Measurements from ENCODE around the gene RNF224. TPM values are rescaled to one million over a fixed set of nuclear protein-coding genes. Genes with fewer than 3 reads are reported as not detected.

Gene RNF224
- total and polyA plus RNA-seq, 4 donors: 0.06 to 2.2 (median 1.3) TPM; not detected in 1

DNA sequence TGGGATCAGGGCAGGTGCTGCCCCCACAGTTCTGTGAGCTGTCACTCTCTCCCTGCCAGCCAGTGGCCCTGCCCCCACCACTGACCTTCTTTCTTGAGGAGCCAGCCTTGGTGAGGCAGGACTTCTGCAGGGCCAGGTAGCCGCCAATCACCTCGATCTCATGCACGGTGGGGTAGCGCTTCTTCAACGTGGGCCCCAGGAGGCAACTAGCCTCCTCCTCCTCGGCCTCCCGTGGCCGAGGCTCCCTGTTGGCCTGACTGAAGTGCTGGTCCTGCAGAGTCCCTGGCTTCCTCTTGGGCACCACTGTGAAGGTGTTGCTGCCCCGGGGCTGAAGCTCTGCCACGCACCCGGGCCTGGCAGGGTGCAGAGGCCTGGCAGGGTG lies 28.4 kb upstream of the RNF224 start:
- Histone ChIP-seq H3K4me1 (ENCODE audit: control insufficient read depth, insufficient read depth, low read length) (peaks cover 61% of the 10 kb centered on the region), H3K27me3 (ENCODE audit: control insufficient read depth, insufficient read depth, low read length) (no peaks in the 10 kb centered on the region), H3K4me3 (ENCODE audit: low read depth, low read length) (no peak overlapping the region), H3K9me3 (ENCODE audit: control insufficient read depth, insufficient read depth, low read length) (no peaks in the 10 kb centered on the region), H3K36me3 (ENCODE audit: control insufficient read depth, insufficient read depth, low read length) (peaks cover 62% of the 10 kb centered on the region), H3K27ac (ENCODE audit: low read depth, low read length) (no peak overlapping the region)
- 82% methylated on average over 8 of the region's 11 CpGs for WGBS (ENCODE audit: insufficient coverage)
- no peak for DNase-seq (ENCODE audit: low read depth in 4 of 6, low spot score in 6 of 6)

DNA sequence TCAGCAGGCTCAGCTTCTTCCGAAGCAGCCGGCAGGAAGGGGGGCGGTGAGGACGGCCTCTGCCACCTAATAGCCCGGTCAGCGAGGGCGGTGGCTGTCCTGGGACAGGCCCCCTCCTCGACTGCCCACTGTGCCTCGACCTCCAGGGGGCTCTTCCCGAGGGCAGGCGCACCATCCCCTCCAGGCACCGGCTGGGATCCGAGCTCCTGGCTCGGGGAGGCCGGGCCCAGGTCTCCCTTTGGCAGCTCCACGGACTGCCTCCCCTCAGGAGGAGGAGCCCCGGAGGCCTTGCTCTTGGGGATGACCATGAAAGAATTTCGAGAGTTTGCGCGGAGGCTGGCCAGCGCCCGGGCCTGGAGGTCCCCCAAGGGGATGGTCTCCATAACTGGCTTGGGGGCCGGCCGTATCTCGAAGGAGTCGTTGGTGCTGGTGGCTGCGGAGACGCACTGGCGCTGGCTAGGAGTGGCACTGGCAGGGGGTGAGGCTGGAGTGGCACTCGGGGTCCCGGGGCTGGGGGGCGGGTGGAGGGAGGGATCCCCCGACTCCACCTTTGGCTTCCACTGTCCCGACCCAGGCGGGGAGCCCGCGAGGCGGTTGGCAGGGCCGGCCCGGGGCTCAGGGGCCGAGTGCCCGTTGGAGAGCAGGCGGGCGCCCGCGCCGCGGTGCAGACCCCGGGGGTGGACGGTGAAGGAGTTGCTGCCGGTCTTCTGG lies 27.7 kb upstream of the RNF224 start:
- WGBS (ENCODE audit: insufficient coverage): 23% methylated on average over 38 of the region's 51 CpGs
- Histone ChIP-seq H3K27me3 (ENCODE audit: control insufficient read depth, insufficient read depth, low read length) (no peaks in the 10 kb centered on the region), H3K9me3 (ENCODE audit: control insufficient read depth, insufficient read depth, low read length) (no peaks in the 10 kb centered on the region), H3K27ac (ENCODE audit: low read depth, low read length) (no peak overlapping the region), H3K4me1 (ENCODE audit: control insufficient read depth, insufficient read depth, low read length) (peaks cover 64% of the 10 kb centered on the region), H3K36me3 (ENCODE audit: control insufficient read depth, insufficient read depth, low read length) (peaks cover 55% of the 10 kb centered on the region), H3K4me3 (ENCODE audit: low read depth, low read length) (peak overlapping the region; percentile 24)
- DNase-seq (ENCODE audit: low read depth in 4 of 6, low spot score in 6 of 6): no peak

DNA sequence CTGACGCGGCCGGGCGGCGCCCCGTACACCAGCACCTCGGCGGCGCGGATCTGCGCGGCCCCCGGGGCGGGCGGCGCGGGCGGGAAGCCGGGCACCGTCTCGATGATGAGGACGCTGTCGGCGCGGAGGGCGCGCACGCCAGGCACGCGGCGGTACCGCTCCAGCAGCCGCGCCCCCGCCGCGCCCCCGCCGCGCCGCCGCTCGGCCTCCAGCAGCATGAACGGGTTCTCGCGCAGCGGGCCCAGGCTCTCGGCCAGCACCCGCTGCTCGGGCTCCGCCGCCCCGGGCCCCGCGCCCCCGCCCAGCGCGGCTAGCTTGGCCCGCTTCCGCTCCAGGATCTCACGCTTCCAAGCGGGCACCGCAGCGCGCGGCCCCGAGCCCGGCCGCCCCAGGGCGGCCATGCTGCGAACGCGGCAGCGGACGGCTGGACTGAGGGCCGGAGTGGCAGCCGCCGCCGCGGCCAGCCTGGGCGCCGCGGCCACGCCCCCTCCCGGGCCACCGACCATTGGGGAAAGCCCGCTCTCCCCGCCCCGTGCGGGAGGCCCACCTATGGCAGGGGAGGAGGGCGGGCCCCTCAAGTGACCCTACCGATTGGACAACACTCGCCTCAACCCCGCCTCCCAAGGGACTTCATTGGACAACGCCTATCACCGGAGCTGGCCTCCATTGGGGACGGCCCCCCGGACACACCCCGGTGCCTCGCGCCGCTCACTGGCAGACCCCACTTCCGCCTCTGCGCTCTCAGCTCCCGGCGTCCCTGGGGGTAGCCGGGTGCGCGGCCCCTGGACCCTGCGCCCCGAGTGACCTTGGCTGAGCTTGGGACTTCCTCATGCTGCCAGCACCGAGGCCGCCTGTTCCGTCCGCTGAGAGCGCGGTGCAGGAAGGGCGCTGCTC lies 26.7 kb upstream of the RNF224 start, which contains the start of gene TPRN:
TSS of gene TPRN (minus strand) at position 431 of the 894 bp plus-strand sequence. CDS start at position 401, 30 bp downstream.
- DNase-seq (ENCODE audit: low read depth in 4 of 6, low spot score in 6 of 6): peak; percentile 89 to 100 (median 96)
- Histone ChIP-seq H3K4me1 (ENCODE audit: control insufficient read depth, insufficient read depth, low read length) (peaks cover 60% of the 10 kb centered on the region), H3K27ac (ENCODE audit: low read depth, low read length) (peak within 1 kb of the TSS; percentile 61), H3K4me3 (ENCODE audit: low read depth, low read length) (peak within 1 kb of the TSS; percentile 70), H3K9me3 (ENCODE audit: control insufficient read depth, insufficient read depth, low read length) (no peaks in the 10 kb centered on the region), H3K27me3 (ENCODE audit: control insufficient read depth, insufficient read depth, low read length) (no peaks in the 10 kb centered on the region), H3K36me3 (ENCODE audit: control insufficient read depth, insufficient read depth, low read length) (peaks cover 46% of the 10 kb centered on the region)
- WGBS (ENCODE audit: insufficient coverage): under 1% methylated on average over 117 of the region's 118 CpGs

DNA sequence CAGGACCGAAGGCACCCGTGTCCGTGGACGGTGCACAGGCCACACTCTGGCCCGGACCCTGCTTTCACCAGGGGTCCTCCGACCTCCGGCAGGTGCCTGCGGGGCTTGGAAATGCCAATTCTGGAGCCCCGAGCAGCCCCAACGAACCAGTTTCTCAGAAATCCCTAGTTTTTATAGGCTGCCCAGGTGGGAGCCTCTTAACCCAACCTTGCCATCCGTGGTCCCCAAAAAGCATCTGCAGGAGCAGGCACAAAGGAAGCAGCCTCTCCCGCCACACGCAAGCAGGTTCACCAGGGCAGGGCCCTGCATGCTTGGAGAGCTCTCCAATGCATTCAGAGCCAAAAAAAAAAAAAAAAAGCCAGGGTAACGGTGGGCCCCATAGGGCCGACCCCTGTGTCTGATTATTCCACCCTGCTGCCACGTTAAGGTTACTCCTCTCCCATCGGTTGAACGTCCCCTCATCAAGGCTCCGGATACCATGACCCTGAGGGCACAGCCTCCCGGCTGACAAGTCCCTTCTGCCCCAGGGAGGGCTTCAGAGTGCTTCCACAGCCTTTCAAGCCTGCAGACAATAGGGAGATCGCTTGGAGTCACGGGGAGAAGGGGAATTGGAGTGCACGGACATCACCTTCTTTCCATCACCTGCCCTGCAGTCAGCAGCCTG lies 26.0 kb upstream of the RNF224 start:
- H3K27ac ChIP-seq (ENCODE audit: low read depth, low read length): peak overlapping the region; percentile 61
- WGBS (ENCODE audit: insufficient coverage): 12% methylated on average over 17 of the region's 23 CpGs

DNA sequence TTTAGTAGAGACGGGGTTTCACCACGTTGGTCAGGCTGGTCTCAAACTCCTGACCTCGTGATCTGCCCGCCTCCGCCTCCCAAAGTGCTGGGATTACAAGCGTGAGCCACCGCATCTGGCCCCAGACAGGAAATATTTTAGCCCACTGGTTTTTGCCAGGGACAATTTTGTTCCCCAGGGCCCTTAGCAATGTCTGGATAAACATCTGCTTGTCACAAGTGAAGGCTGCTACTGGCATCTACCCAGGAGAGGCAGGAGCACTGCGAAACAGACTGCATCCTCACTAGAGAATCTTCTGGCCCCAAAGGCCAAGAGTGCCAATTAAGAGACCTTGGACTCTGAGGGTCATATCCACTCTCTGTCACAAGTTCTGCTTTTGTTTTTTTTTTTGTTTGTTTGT lies 24.3 kb upstream of the RNF224 start:
- WGBS (ENCODE audit: insufficient coverage): 84% methylated on average over 8 of the region's 8 CpGs
- no peak for DNase-seq (ENCODE audit: low read depth in 4 of 6, low spot score in 6 of 6)
- H3K27ac ChIP-seq (ENCODE audit: low read depth, low read length): no peak overlapping the region
- H3K36me3 ChIP-seq (ENCODE audit: control insufficient read depth, insufficient read depth, low read length): peaks cover 27% of the 10 kb centered on the region
- H3K4me3 ChIP-seq (ENCODE audit: low read depth, low read length): no peak overlapping the region
- H3K9me3 ChIP-seq (ENCODE audit: control insufficient read depth, insufficient read depth, low read length): no peaks in the 10 kb centered on the region
- peaks cover 58% of the 10 kb centered on the region for H3K4me1 ChIP-seq (ENCODE audit: control insufficient read depth, insufficient read depth, low read length)
- no peaks in the 10 kb centered on the region for H3K27me3 ChIP-seq (ENCODE audit: control insufficient read depth, insufficient read depth, low read length)

More for the DNA sequence above, 26.0 kb upstream of the RNF224 start:
- Histone ChIP-seq H3K27me3 (ENCODE audit: control insufficient read depth, insufficient read depth, low read length) (no peaks in the 10 kb centered on the region), H3K36me3 (ENCODE audit: control insufficient read depth, insufficient read depth, low read length) (peaks cover 39% of the 10 kb centered on the region), H3K4me3 (ENCODE audit: low read depth, low read length) (peak overlapping the region; percentile 70), H3K9me3 (ENCODE audit: control insufficient read depth, insufficient read depth, low read length) (no peaks in the 10 kb centered on the region), H3K4me1 (ENCODE audit: control insufficient read depth, insufficient read depth, low read length) (peaks cover 64% of the 10 kb centered on the region)
- no peak for DNase-seq (ENCODE audit: low read depth in 4 of 6, low spot score in 6 of 6)

DNA sequence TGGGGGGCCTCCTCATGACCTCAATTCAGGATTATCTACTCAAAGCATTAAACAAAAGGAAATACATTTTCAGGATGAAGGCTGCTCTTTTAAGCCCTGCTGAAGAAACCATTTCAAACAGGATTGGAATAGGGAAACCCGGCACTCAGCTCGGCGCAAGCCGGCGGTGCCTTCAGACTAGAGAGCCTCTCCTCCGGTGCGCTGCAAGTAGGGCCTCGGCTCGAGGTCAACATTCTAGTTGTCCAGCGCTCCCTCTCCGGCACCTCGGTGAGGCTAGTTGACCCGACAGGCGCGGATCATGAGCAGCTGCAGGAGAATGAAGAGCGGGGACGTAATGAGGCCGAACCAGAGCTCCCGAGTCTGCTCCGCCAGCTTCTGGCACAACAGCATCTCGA lies 22.6 kb upstream of the RNF224 start:
- no peak overlapping the region for H3K27ac ChIP-seq (ENCODE audit: low read depth, low read length)
- DNase-seq (ENCODE audit: low read depth in 4 of 6, low spot score in 6 of 6): no peak
- 18% methylated on average over 21 of the region's 21 CpGs for WGBS (ENCODE audit: insufficient coverage)
- H3K4me3 ChIP-seq (ENCODE audit: low read depth, low read length): peak overlapping the region; percentile 76
- H3K27me3 ChIP-seq (ENCODE audit: control insufficient read depth, insufficient read depth, low read length): no peaks in the 10 kb centered on the region
- peaks cover 40% of the 10 kb centered on the region for H3K4me1 ChIP-seq (ENCODE audit: control insufficient read depth, insufficient read depth, low read length)
- peaks cover 26% of the 10 kb centered on the region for H3K36me3 ChIP-seq (ENCODE audit: control insufficient read depth, insufficient read depth, low read length)
- no peaks in the 10 kb centered on the region for H3K9me3 ChIP-seq (ENCODE audit: control insufficient read depth, insufficient read depth, low read length)

DNA sequence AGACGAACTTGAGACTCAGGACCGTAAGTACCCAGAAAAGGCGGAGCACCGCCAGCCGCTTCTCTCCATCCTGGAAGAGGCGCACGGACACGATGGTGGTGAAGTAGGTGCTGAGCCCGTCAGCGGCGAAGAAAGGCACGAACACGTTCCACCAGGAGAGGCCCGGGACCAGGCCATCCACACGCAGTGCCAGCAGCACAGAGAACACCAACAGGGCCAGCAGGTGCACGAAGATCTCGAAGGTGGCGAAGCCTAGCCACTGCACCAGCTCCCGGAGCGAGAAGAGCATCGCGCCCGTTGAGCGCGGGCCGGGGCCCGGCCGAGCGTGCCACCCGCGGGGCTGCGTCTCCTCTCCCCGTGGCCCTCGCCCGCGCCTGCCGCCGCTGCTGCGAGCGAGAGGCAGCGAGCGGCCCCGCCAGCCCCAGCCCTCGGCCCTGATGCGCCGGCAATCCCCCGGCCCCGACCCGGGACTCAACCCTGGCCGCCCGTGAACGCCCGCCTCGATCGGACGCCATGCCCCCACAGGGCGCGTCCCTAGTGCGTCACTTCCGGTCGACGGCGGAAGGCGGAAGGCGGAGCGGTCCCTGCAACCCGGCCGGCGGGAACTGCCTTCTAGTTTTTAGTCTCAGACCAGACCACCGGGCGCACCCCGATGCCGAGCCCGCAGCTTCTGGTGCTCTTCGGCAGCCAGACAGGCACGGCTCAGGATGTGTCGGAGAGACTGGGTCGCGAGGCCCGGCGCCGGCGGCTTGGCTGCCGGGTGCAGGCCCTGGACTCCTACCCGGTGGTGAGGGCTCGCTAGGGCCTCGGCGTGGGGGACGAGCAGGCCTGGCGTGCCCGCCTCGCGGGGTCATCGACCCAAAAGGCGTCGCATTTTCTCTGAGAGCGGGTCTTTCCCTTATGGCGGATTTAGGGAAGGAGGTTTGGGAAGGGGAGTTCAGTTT lies 21.9 kb upstream of the RNF224 start, which contains the start of the genes NDOR1 and TMEM203:
TSS of gene NDOR1 (plus strand) at position 575 of the 944 bp plus-strand sequence. CDS start at position 653, 78 bp downstream.
TSS of gene TMEM203 (minus strand) at position 523 of the 944 bp plus-strand sequence. CDS start at position 289, 234 bp downstream.
- Histone ChIP-seq H3K36me3 (ENCODE audit: control insufficient read depth, insufficient read depth, low read length) (peaks cover 32% of the 10 kb centered on the region), H3K4me1 (ENCODE audit: control insufficient read depth, insufficient read depth, low read length) (peaks cover 40% of the 10 kb centered on the region), H3K27ac (ENCODE audit: low read depth, low read length) (no peak within 1 kb of the TSS), H3K27me3 (ENCODE audit: control insufficient read depth, insufficient read depth, low read length) (no peaks in the 10 kb centered on the region), H3K9me3 (ENCODE audit: control insufficient read depth, insufficient read depth, low read length) (no peaks in the 10 kb centered on the region), H3K4me3 (ENCODE audit: low read depth, low read length) (peak within 1 kb of the TSS; percentile 76)
- under 1% methylated on average over 98 of the region's 98 CpGs for WGBS (ENCODE audit: insufficient coverage)
- DNase-seq (ENCODE audit: low read depth in 4 of 6, low spot score in 6 of 6): peak in 5 of 6 donors; percentile 84 to 97 (median 87)

DNA sequence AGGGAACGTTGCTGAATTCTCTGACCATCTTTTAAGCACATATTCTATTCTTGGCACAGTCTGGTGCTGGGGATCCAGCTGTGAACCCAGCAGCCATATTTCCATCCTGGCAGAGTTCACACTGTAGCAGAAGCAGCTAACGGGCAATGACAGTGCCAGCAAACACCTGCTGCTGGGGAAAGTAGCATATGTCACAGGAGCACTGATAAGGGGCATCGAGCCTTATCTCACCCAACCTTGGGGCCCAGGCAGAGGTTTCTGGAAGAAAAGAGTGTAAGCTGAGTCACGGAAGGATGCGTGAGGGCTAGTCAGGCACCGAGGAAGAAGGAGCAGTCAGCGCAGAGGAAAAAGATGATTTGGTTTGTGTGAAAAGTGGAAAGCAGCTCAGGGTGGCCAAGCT lies 20.7 kb upstream of the RNF224 start:
- Histone ChIP-seq H3K27ac (ENCODE audit: low read depth, low read length) (no peak overlapping the region), H3K4me3 (ENCODE audit: low read depth, low read length) (no peak overlapping the region), H3K36me3 (ENCODE audit: control insufficient read depth, insufficient read depth, low read length) (peaks cover 39% of the 10 kb centered on the region), H3K9me3 (ENCODE audit: control insufficient read depth, insufficient read depth, low read length) (no peaks in the 10 kb centered on the region), H3K27me3 (ENCODE audit: control insufficient read depth, insufficient read depth, low read length) (no peaks in the 10 kb centered on the region), H3K4me1 (ENCODE audit: control insufficient read depth, insufficient read depth, low read length) (peaks cover 32% of the 10 kb centered on the region)
- no peak for DNase-seq (ENCODE audit: low read depth in 4 of 6, low spot score in 6 of 6)
- 92% methylated on average over 6 of the region's 7 CpGs for WGBS (ENCODE audit: insufficient coverage)

Measured in spinal cord (tissue), 10 donors.